HuH-7.5 (cell line): ENCODE measurements around the gene OR5B21.

Experiments used
- DNase-seq: peaks from one replicate; pipeline ENCODE4 v3.0.0; 2011; ENCODE audit warnings: low spot score

The OR5B21 gene

GRCh38 chr11:58508005-58508404 is at the start of gene OR5B21:
Gene OR5B21 (minus strand): TSS chr11:58508105. CDS start chr11:58508105, 0 bp downstream.
- no peak for DNase-seq

GRCh38 chr11:58549644-58550043 is 41.7 kb upstream of the OR5B21 start:
- DNase-seq: no peak

GRCh38 chr11:58546841-58547240 is 38.9 kb upstream of the OR5B21 start:
- no peak for DNase-seq

- DNase-seq: no peak
These were observed 24.0 kb upstream of the OR5B21 start for GRCh38 chr11:58531865-58532341.

GRCh38 chr11:58530236-58530635 is 22.3 kb upstream of the OR5B21 start:
- no peak for DNase-seq

DNA sequence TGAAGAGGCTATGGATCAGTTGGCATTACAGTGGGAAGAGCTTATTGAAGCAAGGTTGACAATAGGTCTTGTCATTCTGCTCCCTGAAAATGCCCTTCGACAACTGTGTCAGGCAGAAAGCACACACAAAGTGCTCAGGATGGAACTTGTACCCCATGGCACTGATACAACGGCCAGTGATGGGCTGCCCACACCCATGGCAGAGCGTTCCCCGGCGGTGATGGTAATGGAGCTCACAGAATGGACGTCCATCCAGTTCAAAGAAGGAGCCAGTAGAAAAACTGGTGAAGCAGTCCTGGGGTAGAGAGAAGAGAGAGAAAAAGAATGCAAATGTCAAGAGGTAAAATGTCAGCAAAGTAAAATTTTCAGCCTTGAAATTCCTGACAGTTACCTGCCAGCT is 19.5 kb upstream of the OR5B21 start:
- DNase-seq: no peak

DNA sequence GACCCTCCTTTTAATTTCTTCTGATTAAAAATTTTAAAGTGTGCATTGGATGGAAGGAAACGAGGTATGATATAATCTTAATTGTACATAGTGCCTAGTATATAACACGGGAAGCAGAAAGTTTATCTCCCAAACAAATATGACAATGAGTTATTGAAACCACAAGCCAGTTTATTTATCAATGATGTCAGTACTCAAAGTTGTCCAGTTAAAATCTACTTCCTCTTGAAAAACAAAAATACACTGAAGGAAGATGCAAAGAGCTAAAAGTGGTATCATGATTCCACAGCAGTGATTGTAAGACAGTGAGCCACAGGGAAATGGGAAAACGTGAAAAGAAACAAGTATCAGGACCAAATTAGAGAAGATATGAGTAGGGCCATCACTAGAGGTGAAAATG is 18.8 kb upstream of the OR5B21 start:
- DNase-seq: no peak

DNA sequence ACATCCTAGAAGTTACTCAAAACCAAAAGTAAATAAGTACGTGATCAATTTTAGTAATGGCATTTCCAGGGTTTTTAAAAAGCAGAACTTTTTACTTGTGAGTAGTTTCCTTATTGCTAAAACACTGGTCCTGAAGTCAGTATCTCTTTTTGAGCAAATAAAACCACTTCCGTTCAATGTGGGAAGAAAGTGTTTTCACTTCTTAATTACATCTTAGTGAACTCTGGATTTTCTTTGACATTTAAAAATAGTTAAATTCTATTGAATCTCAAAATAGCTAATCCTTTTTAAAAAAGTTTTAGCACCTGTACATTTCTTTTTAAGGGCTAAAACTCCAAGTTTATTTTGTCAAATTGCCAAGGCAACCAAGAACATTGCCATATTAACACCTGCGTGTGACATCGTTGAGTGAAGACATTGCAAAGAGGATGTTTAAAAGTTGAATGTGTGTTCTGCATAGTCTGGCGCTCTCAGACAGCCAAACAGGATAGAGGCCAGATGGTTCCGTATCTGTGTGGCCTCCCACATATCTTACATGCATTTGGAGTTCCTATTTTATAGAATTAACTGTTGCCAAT is 17.2 kb upstream of the OR5B21 start:
- no peak for DNase-seq

DNA sequence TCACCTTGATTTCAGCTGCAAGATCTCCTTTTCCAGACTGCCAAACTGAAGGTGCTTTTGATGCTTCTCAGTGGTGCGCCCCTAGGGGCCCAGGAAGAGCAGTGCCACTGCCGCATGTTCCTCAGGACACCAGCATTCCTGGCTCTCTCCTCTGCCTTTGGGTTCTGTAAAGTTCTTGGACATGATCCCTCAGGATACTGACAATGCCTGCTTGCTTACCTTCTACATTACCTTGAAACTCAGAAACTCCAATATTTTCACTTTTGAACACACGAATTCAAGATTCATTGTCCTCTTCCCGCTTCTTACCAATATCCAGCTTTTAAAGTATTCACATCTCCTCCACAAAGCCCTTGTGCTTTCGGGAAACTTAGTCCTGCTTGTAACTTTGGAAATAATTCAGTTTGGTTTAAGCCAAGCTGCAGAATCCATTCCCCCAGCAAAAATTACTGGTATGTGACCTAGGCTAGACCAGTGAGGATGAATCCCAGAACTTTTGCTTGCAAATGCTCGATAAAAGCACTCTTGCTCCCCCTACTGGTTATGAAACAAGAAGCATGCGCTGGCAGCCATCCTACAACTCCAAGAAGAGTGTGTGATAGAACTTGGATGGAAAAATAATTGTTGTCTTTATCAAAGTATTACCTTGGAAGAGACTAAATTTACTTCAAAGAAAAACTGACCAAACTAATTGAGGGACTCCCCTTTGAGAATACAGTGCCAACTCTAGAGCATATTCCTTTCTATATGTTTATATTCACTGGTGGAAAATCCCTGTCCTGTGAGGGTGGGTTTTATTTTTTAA is 16.5 kb upstream of the OR5B21 start:
- DNase-seq: peak; percentile 48

DNA sequence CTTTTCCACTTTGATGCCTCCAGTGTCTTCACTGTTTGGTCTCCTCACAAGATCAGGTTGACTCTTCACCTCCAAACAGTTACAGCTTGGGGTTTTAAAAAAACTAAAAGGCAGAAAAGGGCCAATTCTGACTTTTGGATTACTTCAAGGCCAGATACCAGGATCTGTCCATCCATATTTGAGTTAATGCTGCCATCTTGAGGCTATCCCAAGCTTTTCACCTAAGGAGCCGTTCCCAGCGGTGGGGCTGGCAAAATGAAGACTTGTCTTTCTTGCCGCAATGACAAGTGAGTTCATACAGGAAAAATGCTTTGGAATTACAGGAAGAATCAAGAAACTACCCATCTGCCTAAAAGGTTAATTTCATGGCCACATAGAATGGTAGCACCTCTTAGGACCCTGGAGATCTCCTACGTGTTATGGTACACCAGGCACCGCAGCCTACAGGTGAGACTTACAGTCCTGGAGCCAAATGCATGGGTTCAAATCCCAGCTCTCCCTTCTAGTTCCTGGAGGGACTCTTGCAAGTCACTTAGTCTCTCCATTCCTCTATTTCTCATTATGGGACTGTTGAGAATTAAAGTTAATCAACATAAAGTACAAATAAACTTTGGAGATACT is 6.0 kb upstream of the OR5B21 start:
- no peak for DNase-seq

GRCh38 chr11:58511636-58512035 is 3.7 kb upstream of the OR5B21 start:
- no peak for DNase-seq

DNA sequence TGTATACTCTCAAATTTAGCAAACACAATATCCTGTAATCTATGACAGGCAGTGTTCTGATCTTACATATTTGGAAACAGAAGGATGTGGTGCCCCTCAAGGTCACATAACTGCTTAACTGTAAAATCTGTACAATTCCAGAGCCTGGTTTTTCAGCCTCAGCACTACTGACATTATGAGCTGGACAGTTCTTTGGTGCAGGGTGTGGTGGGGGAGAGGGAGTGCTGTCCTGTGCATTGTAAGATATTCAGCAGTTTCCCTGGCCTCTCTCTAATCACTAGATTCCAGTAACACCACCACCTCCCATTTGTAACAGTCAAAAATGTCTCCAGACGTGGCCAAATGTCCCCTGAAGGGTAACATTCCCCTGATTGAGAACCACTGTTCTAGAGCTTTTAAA is 1.8 kb upstream of the OR5B21 start:
- no peak for DNase-seq

DNA sequence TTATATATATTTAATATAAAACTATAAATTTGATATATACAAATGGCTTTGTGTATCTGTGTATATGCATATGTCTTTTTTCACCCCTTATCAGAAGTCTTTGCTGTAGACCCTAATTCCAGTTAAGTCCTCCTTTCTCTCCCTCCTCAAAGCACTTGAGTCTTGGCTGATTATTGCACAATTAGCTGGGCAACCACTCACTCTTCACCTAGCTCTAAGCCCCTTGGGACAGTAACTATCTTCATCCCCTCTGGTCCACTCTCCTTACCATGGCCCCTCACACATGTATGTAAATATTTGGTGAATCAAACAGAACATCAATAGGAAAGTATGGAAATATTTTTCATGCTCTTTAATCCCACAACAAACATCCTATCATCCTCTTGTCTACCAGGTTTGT is 909 bp upstream of the OR5B21 start:
- DNase-seq: no peak

DNA sequence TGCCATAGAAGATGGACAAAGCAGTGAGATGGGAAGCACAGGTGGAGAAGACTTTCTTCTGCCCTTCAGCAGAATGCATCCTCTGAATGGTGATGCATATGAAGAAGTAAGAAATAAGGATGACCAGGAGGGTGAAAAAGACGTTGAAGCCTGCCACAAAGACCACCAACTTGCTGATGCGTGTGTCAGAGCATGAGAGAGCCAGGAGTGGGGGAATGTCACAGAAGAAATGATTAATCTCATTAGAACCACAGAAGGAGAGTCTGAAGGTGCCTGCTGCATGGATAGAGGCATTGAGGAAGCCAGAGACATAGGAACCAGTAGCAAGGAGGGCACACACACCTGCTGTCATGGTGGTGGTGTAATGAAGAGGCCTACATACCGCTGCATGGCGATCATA is 550 bp downstream of the OR5B21 start:
- DNase-seq: no peak

DNA sequence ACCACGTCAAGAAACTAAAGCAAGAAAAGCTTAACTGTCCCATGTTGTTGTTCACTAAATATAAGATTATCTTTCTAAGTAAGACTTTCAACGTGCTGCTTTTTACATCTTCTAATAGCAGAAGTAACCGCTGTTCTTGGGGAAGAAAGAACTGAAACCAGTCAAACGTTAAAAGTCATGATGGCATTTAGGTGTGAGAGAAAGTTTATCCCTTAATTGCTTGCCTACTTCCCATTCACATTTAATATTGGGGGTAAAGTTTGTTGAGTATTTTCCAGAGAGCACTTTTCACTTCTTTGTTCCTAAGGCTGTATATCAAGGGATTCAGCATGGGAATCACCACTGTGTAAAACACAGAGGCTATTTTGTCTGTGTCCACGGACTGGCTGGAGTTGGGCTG is 970 bp downstream of the OR5B21 start:
- DNase-seq: no peak

DNA sequence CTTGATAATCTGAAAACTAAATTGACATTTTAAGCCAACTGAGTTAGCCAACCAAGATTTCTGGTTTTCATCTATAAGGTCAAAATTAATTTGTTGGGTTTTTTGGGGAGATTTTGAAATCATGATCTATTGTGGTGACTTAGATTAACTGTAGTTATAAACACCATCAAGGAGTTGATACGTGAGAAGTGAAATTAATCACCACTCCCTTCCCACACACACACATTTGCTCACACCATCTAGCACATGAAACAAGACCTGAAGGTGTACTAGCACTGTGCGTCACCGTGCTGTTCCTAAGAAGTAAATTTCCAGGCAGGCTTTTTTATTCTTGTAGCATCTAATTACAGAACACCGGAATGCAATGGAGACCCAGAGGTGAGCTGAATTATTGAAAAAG is 2.1 kb downstream of the OR5B21 start:
- DNase-seq: no peak

DNA sequence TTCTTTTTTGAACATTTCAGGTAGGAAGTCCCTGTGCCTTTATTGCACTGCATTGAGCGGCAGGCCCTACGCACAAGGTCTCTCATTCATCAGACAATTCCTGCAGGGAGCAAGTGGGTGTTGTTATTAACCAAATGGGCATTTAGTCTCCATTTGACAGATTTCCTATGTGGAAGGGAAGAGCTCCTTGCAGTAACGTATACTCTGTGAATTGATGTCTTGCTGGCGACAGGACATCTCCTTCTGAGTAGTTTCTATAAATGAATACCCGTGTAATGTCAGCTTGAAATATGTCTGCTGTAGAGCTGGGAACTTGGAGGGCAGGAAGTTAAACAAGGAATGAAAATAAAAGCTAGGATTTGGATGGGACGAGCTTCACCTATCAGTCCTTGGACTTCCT is 3.7 kb downstream of the OR5B21 start:
- no peak for DNase-seq

DNA sequence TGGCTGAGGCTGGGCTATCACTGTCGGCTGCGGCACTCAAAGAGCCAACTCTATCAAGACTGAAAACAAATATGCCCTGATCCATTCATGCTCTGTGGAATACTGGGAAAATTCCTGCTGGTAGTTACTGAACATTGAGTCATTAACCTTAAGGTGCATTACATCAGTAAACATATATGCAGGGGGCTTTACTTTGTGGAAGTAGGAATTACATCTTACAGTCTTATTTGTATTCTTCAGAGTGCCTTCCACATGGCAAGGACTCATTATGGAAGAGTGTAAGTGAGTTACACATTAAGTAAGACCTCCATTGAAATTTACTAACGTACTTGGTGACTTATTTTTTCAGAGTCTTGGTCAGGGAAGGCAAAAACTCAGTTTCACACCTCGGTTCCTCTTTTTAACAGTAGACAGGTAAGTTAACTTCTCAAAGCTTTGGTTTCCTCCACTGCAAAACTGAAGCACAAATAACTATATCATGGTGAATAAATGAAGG is 4.5 kb downstream of the OR5B21 start:
- no peak for DNase-seq

- no peak for DNase-seq
These were observed 5.9 kb downstream of the OR5B21 start for GRCh38 chr11:58502004-58502403.

GRCh38 chr11:58498464-58498863 is 9.4 kb downstream of the OR5B21 start:
- no peak for DNase-seq

GRCh38 chr11:58497951-58498350 is 10.0 kb downstream of the OR5B21 start:
- no peak for DNase-seq

DNA sequence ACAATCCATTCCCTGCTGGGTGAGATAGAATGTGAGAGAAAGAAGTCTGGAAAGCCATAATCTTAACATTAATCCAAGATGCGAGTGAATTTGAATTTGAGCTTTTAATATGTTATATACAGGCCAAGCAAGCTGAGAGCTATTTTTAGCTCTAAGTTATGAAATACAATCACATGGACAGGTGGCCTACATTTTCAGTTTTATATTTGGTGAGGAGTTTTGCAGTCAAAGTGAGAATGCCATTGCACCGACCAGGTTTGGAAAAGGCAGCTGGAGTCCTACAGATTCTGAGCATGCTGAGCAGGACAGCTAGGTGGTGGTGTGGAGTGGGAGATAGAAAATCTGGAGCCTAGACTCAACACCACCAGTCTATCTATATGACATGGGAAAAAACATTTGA is 12.0 kb downstream of the OR5B21 start:
- no peak for DNase-seq

DNA sequence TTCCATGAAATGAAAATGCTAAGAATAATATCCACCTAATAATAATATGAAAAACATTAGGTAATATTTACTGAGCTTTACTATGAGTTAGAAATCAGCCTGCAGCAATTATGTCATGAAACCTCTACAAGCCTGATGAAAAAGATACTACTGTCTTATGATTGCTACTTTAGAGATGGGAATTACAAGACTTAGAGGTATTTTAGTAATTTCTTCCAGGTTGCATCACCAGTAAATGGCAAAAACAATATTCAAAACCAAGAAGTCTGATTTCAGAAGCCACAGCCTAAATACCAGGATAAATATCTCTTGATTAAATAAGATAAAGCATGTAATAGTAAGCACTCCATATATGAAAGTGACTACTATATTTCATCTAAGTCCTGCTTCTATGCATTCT is 13.8 kb downstream of the OR5B21 start:
- no peak for DNase-seq
